GM19438 (cell line): ENCODE measurements around the gene CCDC177.

Experiments
- ATAC-seq: cut with Tn5 transposase; IDR thresholded peaks from one replicate; pipeline ENCODE4 v1.9.1; 2021; ENCODE audit warnings: low read depth; ENCODE audit not compliant: unreplicated experiment

CCDC177 gene

GRCh38 chr14:69532561-69533340 lies 41.9 kb downstream of the CCDC177 start:
- no peak for ATAC-seq

GRCh38 chr14:69531135-69531534 lies 43.5 kb downstream of the CCDC177 start:
- ATAC-seq = no peak

- no peak for ATAC-seq
Measured at GRCh38 chr14:69530095-69530494, 44.6 kb downstream of the CCDC177 start.

GRCh38 chr14:69529563-69529962 lies 45.1 kb downstream of the CCDC177 start:
- ATAC-seq = no peak

- ATAC-seq = no peak
Measured at GRCh38 chr14:69528930-69529329, 45.7 kb downstream of the CCDC177 start.

- ATAC-seq = no peak
Measured at GRCh38 chr14:69528143-69528542, 46.5 kb downstream of the CCDC177 start.

GRCh38 chr14:69527635-69528034 lies 47.0 kb downstream of the CCDC177 start:
- no peak for ATAC-seq

GRCh38 chr14:69525896-69526295 lies 48.8 kb downstream of the CCDC177 start:
- ATAC-seq = no peak

- ATAC-seq = no peak
Measured at GRCh38 chr14:69522026-69522425, 52.6 kb downstream of the CCDC177 start.
